DOHH2 (cell line): ENCODE measurements around the gene LRRC4C.
"Not testable (repeated sequence)": the region's sequence is repeated elsewhere in the genome, so short reads cannot be mapped to it uniquely, and the experiment has no call there.

Source experiments
- H3F3A ChIP-seq: fragments of 200-600 bp; sonication (generic), shearing (Covaris generic); 2 replicates; pipeline ENCODE4 v1.6.0; 2016; ENCODE audit warnings: antibody characterized with exemption, mild to moderate bottlenecking; ENCODE audit not compliant: control insufficient read depth, insufficient read depth
- H3K27ac ChIP-seq: fragments of 200-600 bp; sonication (generic); 2 replicates; pipeline ENCODE4 v1.5.1; 2014; ENCODE audit warnings: low read depth, mild to moderate bottlenecking, low read length, moderate library complexity
- H3K27me3 ChIP-seq: fragments of 200-600 bp; sonication (generic); 2 replicates; pipeline ENCODE4 v1.6.1; 2014; ENCODE audit warnings: mild to moderate bottlenecking, low read length, mixed read lengths; ENCODE audit not compliant: control insufficient read depth
- H3K36me3 ChIP-seq: fragments of 200-600 bp; sonication (generic); 2 replicates; pipeline ENCODE4 v1.6.1; 2014; ENCODE audit warnings: mild to moderate bottlenecking, low read length, moderate library complexity, mixed read lengths; ENCODE audit not compliant: control insufficient read depth
- H3K4me1 ChIP-seq: fragments of 200-600 bp; sonication (generic); 2 replicates; pipeline ENCODE4 v1.6.1; 2014; ENCODE audit warnings: mild to moderate bottlenecking, low read length, mixed read lengths; ENCODE audit not compliant: control insufficient read depth
- H3K4me2 ChIP-seq: fragments of 200-600 bp; sonication (generic); 2 replicates; pipeline ENCODE4 v1.6.0; 2014; ENCODE audit warnings: mild to moderate bottlenecking, low read length, moderate library complexity
- H3K4me3 ChIP-seq: fragments of 200-600 bp; sonication (generic); 2 replicates; pipeline ENCODE4 v1.5.1; 2014; ENCODE audit warnings: mild to moderate bottlenecking, low read length, mixed read lengths
- H3K79me2 ChIP-seq: fragments of 200-600 bp; sonication (generic); 2 replicates; pipeline ENCODE4 v1.6.1; 2014; ENCODE audit warnings: mild to moderate bottlenecking, low read length, mixed read lengths; ENCODE audit not compliant: control insufficient read depth
- H3K9me2 ChIP-seq: fragments of 200-600 bp; sonication (generic); replicated peaks from 2 replicates; pipeline ENCODE4 v1.6.1; 2014; ENCODE audit warnings: mild to moderate bottlenecking, low read length, mixed read lengths; ENCODE audit not compliant: control insufficient read depth
- H3K9me3 ChIP-seq: fragments of 200-600 bp; sonication (generic); 2 replicates; pipeline ENCODE4 v1.6.1; 2014; ENCODE audit warnings: antibody characterized with exemption, low read length, mixed read lengths; ENCODE audit not compliant: control insufficient read depth, insufficient read depth
- H4K20me1 ChIP-seq: fragments of 200-600 bp; sonication (generic); 2 replicates; pipeline ENCODE4 v1.6.0; 2014; ENCODE audit warnings: low read depth, mild to moderate bottlenecking, antibody characterized with exemption, low read length, moderate library complexity; ENCODE audit not compliant: control insufficient read depth, insufficient read depth
- EZH2phosphoT487 ChIP-seq: fragments of 200-600 bp; sonication (generic); IDR thresholded peaks from 2 replicates; pipeline ENCODE4 v1.6.1; 2017; ENCODE audit warnings: borderline replicate concordance, mild to moderate bottlenecking, antibody characterized with exemption, low read length, moderate library complexity, mixed read lengths
- TF ChIP-seq, protein P1 (sequence below): fragments of 200-600 bp; sonication (generic); IDR thresholded peaks from one replicate; pipeline ENCODE4 v1.5.1; 2014; ENCODE audit warnings: antibody characterized with exemption, mild to moderate bottlenecking, low read depth, low read length; ENCODE audit not compliant: poor library complexity, severe bottlenecking

LRRC4C gene

DNA sequence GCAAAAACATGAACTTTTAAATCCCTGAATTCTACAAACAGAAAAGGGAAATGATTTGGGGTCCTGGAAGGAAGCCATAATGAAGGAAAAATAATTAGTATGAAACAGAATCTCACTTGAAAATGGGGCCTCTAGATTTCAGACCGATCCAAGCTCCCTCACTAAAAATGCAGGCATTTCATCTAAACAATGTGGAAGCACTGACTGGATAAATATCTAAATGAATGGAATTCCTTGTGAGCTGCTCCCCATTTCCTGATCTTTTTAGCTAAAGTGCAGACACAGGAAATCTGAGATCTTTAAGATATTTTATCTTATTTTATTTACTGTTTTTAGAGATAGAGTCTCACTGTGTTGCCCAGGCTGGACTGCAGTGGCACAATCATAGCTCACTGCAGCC is 1255.8 kb downstream of the LRRC4C start:
- no peak overlapping the region for H3K4me3 ChIP-seq
- H3K27me3 ChIP-seq = no peaks in the 10 kb centered on the region
- H3K9me3 ChIP-seq = no peaks in the 10 kb centered on the region
- no peaks in the 10 kb centered on the region for H3K36me3 ChIP-seq
- H3K4me1 ChIP-seq = no peaks in the 10 kb centered on the region
- no peaks in the 10 kb centered on the region for H3F3A ChIP-seq
- TF ChIP-seq EZH2phosphoT487 = no peak
- TF ChIP-seq, protein P1, sequence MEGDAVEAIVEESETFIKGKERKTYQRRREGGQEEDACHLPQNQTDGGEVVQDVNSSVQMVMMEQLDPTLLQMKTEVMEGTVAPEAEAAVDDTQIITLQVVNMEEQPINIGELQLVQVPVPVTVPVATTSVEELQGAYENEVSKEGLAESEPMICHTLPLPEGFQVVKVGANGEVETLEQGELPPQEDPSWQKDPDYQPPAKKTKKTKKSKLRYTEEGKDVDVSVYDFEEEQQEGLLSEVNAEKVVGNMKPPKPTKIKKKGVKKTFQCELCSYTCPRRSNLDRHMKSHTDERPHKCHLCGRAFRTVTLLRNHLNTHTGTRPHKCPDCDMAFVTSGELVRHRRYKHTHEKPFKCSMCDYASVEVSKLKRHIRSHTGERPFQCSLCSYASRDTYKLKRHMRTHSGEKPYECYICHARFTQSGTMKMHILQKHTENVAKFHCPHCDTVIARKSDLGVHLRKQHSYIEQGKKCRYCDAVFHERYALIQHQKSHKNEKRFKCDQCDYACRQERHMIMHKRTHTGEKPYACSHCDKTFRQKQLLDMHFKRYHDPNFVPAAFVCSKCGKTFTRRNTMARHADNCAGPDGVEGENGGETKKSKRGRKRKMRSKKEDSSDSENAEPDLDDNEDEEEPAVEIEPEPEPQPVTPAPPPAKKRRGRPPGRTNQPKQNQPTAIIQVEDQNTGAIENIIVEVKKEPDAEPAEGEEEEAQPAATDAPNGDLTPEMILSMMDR = no peak
- no peaks in the 10 kb centered on the region for H3K9me2 ChIP-seq
- no peaks in the 10 kb centered on the region for H3K79me2 ChIP-seq
- no peak overlapping the region for H3K4me2 ChIP-seq
- H4K20me1 ChIP-seq = no peaks in the 10 kb centered on the region
- no peak overlapping the region for H3K27ac ChIP-seq

DNA sequence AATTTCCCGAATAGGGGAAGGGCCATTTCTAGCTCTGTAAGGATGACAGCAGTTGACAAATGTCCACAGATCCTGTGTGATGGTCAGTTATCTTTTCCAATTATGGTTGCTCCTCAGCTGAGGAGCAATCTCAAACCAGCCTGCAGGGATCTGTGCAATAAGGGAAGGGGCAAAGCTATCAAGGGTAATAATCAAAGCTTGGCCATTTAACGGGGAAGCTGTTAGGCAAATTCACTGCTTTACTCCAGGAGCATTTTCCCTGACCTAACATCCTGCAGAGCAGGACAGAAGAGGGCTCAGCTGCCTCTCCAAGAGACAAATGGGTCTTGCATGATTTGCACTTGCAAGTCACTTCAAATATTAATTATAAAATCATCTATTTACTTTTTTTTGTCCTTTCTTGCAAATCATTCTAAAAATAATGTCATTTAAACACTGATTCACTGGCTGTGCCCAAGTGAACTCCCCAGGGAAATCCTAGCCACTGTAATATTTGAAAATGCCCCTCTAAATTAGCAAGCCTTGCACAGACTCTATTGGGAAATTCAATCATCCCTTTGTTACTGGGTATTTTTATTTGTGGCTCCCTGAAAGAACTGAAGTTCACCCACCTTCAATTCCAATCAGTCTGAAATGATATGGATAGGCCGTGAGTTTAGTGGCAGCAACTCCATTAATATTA is 1256.7 kb downstream of the LRRC4C start:
- Histone ChIP-seq H3K9me3 (no peaks in the 10 kb centered on the region; the same call in 1 of the 2 replicates), H3K27me3 (no peaks in the 10 kb centered on the region), H3K36me3 (no peaks in the 10 kb centered on the region), H3K9me2 (no peaks in the 10 kb centered on the region), H3K79me2 (no peaks in the 10 kb centered on the region), H3K27ac (no peak overlapping the region), H3K4me1 (no peaks in the 10 kb centered on the region), H3F3A (no peaks in the 10 kb centered on the region), H4K20me1 (no peaks in the 10 kb centered on the region), H3K4me2 (no peak overlapping the region), H3K4me3 (no peak overlapping the region)
- TF ChIP-seq, protein P1 = no peak

DNA sequence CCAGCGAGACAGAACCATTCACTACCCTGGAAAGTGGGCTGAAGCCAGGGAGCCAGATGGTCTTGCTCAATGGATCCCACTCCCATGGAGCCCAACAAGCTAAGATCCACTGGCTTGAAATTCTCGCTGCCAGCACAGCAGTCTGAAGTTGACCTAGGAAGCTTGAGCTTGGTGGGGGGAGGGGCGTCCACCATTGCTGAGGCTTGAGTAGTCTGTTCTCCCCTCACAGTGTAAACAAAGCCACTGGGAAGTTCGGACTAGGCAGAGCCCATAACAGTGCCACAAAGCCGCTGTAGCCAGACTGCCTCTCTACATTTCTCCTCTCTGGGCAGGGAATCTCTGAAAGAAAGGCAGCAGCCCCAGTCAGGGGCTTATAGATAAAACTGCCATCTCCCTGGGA is 1266.9 kb downstream of the LRRC4C start:
- H3K79me2 ChIP-seq, H3K27ac ChIP-seq, H3K27me3 ChIP-seq, H4K20me1 ChIP-seq, H3K36me3 ChIP-seq, H3K9me2 ChIP-seq, H3F3A ChIP-seq, H3K9me3 ChIP-seq, H3K4me2 ChIP-seq, H3K4me1 ChIP-seq, H3K4me3 ChIP-seq: not testable (repeated sequence)

DNA sequence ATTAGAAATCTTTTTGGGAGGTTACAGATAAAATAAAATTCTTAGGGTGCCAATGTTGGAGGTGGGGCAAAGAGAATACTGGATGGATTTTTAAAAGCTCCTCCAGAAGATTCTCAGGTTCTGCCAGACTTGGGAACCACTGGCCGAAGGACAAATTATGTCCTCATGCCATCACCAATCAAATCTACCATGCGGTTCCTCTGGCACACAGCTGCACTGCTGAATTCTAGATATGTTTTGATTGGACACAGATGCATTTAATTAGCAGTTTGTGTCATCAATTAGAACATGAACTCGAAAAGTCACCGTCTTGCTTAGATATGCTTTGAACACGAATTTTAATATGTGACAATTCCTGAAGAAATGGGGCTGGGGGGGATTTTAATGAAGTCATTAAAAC is 1269.2 kb downstream of the LRRC4C start:
- no peaks in the 10 kb centered on the region for H3K79me2 ChIP-seq
- H3K4me3 ChIP-seq = no peak overlapping the region
- no peaks in the 10 kb centered on the region for H3K9me2 ChIP-seq
- H3K27me3 ChIP-seq = no peaks in the 10 kb centered on the region
- no peak overlapping the region for H3K27ac ChIP-seq
- no peak overlapping the region for H3K4me2 ChIP-seq
- no peak for TF ChIP-seq EZH2phosphoT487
- TF ChIP-seq, protein P1 = no peak
- H3K9me3 ChIP-seq = no peaks in the 10 kb centered on the region
- no peaks in the 10 kb centered on the region for H3K4me1 ChIP-seq
- H4K20me1 ChIP-seq = no peaks in the 10 kb centered on the region
- no peaks in the 10 kb centered on the region for H3K36me3 ChIP-seq
- no peaks in the 10 kb centered on the region for H3F3A ChIP-seq
